WTC11 (cell line): ENCODE data around the gene GALNT6. TPM values are rescaled to one million over a fixed set of nuclear protein-coding genes. Genes with fewer than 3 reads are reported as not detected.
A peak's percentile ranks its signal among the peaks of the same experiment; 100 is the strongest.

ENCODE experiments used
- ATAC-seq: fragments of 200-7000 bp; cut with Tn5 transposase; 2 replicates; pipeline ENCODE4 v1.10.0; 2021; ENCODE audit warnings: mild to moderate bottlenecking, moderate library complexity
- CTCF ChIA-PET: fragments of 300-600 bp; sonication (Branson Sonifier 250); formaldehyde crosslinking; loops from one replicate; lab custom pipeline; 2021; ENCODE audit warnings: antibody characterized with exemption; lab: Charles Lee
- POLR2A ChIA-PET: fragments of 350-600 bp; sonication (Branson Sonifier 250); formaldehyde crosslinking; loops from one replicate; lab custom pipeline; 2021; ENCODE audit warnings: antibody characterized with exemption; lab: Charles Lee
- DNase-seq: peaks from one replicate; pipeline ENCODE4 v3.0.0; 2021; ENCODE audit warnings: low spot score
- H3K27ac Mint-ChIP-seq: 2 replicates; pipeline ENCODE4 v1.8.0; 2021; ENCODE audit warnings: mixed read lengths
- H3K27me3 Mint-ChIP-seq: 2 replicates; pipeline ENCODE4 v1.8.0; 2021; ENCODE audit warnings: low read depth, mild to moderate bottlenecking, moderate library complexity, mixed read lengths
- H3K36me3 Mint-ChIP-seq: 2 replicates; pipeline ENCODE4 v1.8.0; 2021; ENCODE audit warnings: mixed read lengths
- H3K4me1 Mint-ChIP-seq: 2 replicates; pipeline ENCODE4 v1.8.0; 2022; ENCODE audit warnings: mixed read lengths
- H3K4me3 Mint-ChIP-seq: 2 replicates; pipeline ENCODE4 v1.8.0; 2021; ENCODE audit warnings: mild to moderate bottlenecking, moderate library complexity, mixed read lengths
- H3K9me3 Mint-ChIP-seq: 2 replicates; pipeline ENCODE4 v1.8.0; 2021; ENCODE audit warnings: mixed read lengths
- AR ChIP-seq: fragments of 250-450 bp; sonication (Bioruptor Pico); IDR thresholded peaks from 2 replicates; pipeline ENCODE4 v1.9.0; 2021; ENCODE audit warnings: mild to moderate bottlenecking
- CREM ChIP-seq: sonication (generic); formaldehyde crosslinking; IDR thresholded peaks from 2 replicates; pipeline ENCODE4 v1.8.1; 2022; ENCODE audit warnings: mild to moderate bottlenecking, missing genetic modification reagents, moderate library complexity
- ELF4 ChIP-seq: sonication (generic); formaldehyde crosslinking; IDR thresholded peaks from 2 replicates; pipeline ENCODE4 v1.8.1; 2022; ENCODE audit warnings: low read depth, mild to moderate bottlenecking, moderate library complexity, missing genetic modification reagents
- ESRRA ChIP-seq: sonication (generic); formaldehyde crosslinking; IDR thresholded peaks from 2 replicates; pipeline ENCODE4 v1.8.1; 2022; ENCODE audit warnings: mild to moderate bottlenecking, missing genetic modification reagents, borderline replicate concordance
- GRHL2 ChIP-seq: fragments of 250-450 bp; sonication (Bioruptor Pico); IDR thresholded peaks from 2 replicates; pipeline ENCODE4 v1.8.0; 2022; ENCODE audit warnings: mild to moderate bottlenecking, moderate library complexity; ENCODE audit not compliant: insufficient replicate concordance, severe bottlenecking
- GTF2I ChIP-seq: fragments of 250-450 bp; sonication (Bioruptor Pico); conservative IDR thresholded peaks from 2 replicates; pipeline ENCODE4 v1.4.0; 2021; ENCODE audit warnings: mild to moderate bottlenecking
- JAZF1 ChIP-seq: fragments of 250-450 bp; sonication (Bioruptor Pico); IDR thresholded peaks from 2 replicates; pipeline ENCODE4 v1.9.0; 2021; ENCODE audit warnings: moderate library complexity, mild to moderate bottlenecking, inconsistent platforms
- JUN ChIP-seq: sonication (generic); formaldehyde crosslinking; IDR thresholded peaks from 2 replicates; pipeline ENCODE4 v1.8.0; 2023; ENCODE audit warnings: mild to moderate bottlenecking, missing genetic modification reagents
- MXD4 ChIP-seq: fragments of 250-450 bp; sonication (Bioruptor Pico); IDR thresholded peaks from 2 replicates; pipeline ENCODE4 v1.8.0; 2021; ENCODE audit warnings: mild to moderate bottlenecking, moderate library complexity, borderline replicate concordance
- RELA ChIP-seq: sonication (generic); formaldehyde crosslinking; IDR thresholded peaks from 2 replicates; pipeline ENCODE4 v1.8.1; 2022; ENCODE audit warnings: missing genetic modification reagents, mild to moderate bottlenecking, borderline replicate concordance
- STAT6 ChIP-seq: sonication (generic); formaldehyde crosslinking; conservative IDR thresholded peaks from 2 replicates; pipeline ENCODE4 v1.8.1; 2023; ENCODE audit warnings: mild to moderate bottlenecking, low read depth, missing genetic modification reagents, moderate library complexity
- TEAD1 ChIP-seq: sonication (generic); formaldehyde crosslinking; IDR thresholded peaks from 2 replicates; pipeline ENCODE4 v1.8.0; 2022; ENCODE audit warnings: mild to moderate bottlenecking, missing genetic modification reagents
- TEAD4 ChIP-seq: sonication (generic); formaldehyde crosslinking; IDR thresholded peaks from 2 replicates; pipeline ENCODE4 v1.8.0; 2022; ENCODE audit warnings: mild to moderate bottlenecking, missing genetic modification reagents
- ZNF219 ChIP-seq: sonication (generic); formaldehyde crosslinking; IDR thresholded peaks from 2 replicates; pipeline ENCODE4 v1.8.0; 2023; ENCODE audit warnings: missing genetic modification reagents, mild to moderate bottlenecking, borderline replicate concordance
- ZNF317 ChIP-seq: sonication (generic); formaldehyde crosslinking; IDR thresholded peaks from 2 replicates; pipeline ENCODE4 v1.8.1; 2023; ENCODE audit warnings: low read depth, mild to moderate bottlenecking, moderate library complexity, missing genetic modification reagents, borderline replicate concordance
- ZNF396 ChIP-seq: fragments of 250-450 bp; sonication (Bioruptor Pico); IDR thresholded peaks from 2 replicates; pipeline ENCODE4 v1.8.0; 2021; ENCODE audit warnings: mild to moderate bottlenecking, moderate library complexity, borderline replicate concordance
- ZNF512 ChIP-seq: sonication (generic); formaldehyde crosslinking; IDR thresholded peaks from 2 replicates; pipeline ENCODE4 v1.8.1; 2022; ENCODE audit warnings: missing genetic modification reagents, borderline replicate concordance
- ZNF532 ChIP-seq: fragments of 250-450 bp; sonication (Bioruptor Pico); IDR thresholded peaks from 2 replicates; pipeline ENCODE4 v1.9.0; 2021; ENCODE audit warnings: mild to moderate bottlenecking, borderline replicate concordance
- total RNA-seq: library from RNA; stranded (reverse); gene quantifications from 3 replicates; pipeline ENCODE4 v1.2.3, GENCODE V29; 2021

GALNT6 gene
- total RNA-seq, 1 experiment from 2014 or later: 18.3 TPM

- ChIA-PET POLR2A (no interaction called here), CTCF (no interaction called here)
- Mint-ChIP-seq H3K27ac (peak overlapping the region; percentile 16), H3K4me3 (no peak overlapping the region), H3K9me3 (no peaks in the 10 kb centered on the region), H3K36me3 (peaks cover 10% of the 10 kb centered on the region), H3K27me3 (no peaks in the 10 kb centered on the region), H3K4me1 (peaks cover 40% of the 10 kb centered on the region)
- TF ChIP-seq AR: no peak
- no peak for TF ChIP-seq JAZF1 (CRISPR knock-in tag)
- TF ChIP-seq TEAD1 (CRISPR knock-in tag): no peak
- no peak for TF ChIP-seq ELF4 (CRISPR knock-in tag)
- TF ChIP-seq ZNF219 (CRISPR knock-in tag): no peak
- no peak for TF ChIP-seq STAT6 (CRISPR knock-in tag)
- TF ChIP-seq MXD4 (CRISPR knock-in tag): no peak
- TF ChIP-seq GRHL2 (CRISPR knock-in tag): no peak
- no peak for TF ChIP-seq CREM
- TF ChIP-seq ZNF512: no peak
- no peak for TF ChIP-seq JUN (CRISPR knock-in tag)
- no peak for TF ChIP-seq ZNF317
- no peak for TF ChIP-seq RELA
- TF ChIP-seq ESRRA (CRISPR knock-in tag): no peak
- TF ChIP-seq ZNF396 (CRISPR knock-in tag): no peak
- TF ChIP-seq GTF2I (CRISPR knock-in tag): no peak
- no peak for TF ChIP-seq ZNF532
- TF ChIP-seq TEAD4 (CRISPR knock-in tag): no peak
- DNase-seq: no peak
- ATAC-seq: no peak; the same call in 1 of the 2 replicates
Observed at GRCh38 chr12:51382173-51382572, 9.0 kb downstream of the GALNT6 start.
